Measurements from ENCODE around the gene RNF14. TPM values are rescaled to one million over a fixed set of nuclear protein-coding genes. Genes with fewer than 3 reads are reported as not detected.

RNF14 gene
- total RNA-seq, 5 donors from 2014 or later (not counting 1 experiment from before 2014, with no cell fraction given) = 16.4 to 35.8 (median 28.2) TPM

DNA sequence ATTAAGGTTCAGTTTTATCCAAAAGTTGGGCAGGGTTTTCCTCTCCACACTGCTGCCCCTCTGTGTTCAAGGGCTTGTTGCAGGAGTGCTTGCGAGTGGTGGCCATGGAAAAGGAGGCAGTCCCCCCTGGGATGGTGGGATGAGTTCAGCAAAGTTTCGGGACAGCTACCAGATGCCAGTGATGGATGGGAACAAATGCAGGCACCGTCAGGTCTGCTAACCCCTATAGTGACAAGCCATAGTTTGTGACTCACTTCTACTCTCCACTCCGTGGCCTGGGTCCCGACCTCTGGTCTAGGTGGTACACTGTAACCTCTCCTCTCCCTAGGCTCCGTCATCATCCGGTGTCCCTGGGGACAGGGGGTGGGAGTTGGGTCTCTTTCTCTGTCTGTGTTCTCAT, 3.8 kb upstream of the RNF14 start:
- ATAC-seq (replicated peaks in 1 of 4) (no peak), DNase-seq (no peak)
- no peak overlapping the region for H3K4me3 Mint-ChIP-seq
- H3K27me3 Mint-ChIP-seq = no peaks in the 10 kb centered on the region
- POLR2A ChIA-PET = no interaction called here
- peaks cover 36 to 38% (median 38%) of the 10 kb centered on the region in 3 donors for H3K4me1 Mint-ChIP-seq
- no CpG with 5 or more reads among the region's 7 CpGs for WGBS (ENCODE audit: insufficient coverage)
- H3K27me3 ChIP-seq (replicated peaks in 1 of 2; ENCODE audit: control insufficient read depth in 2 of 2, extremely low read depth in 1 of 2, insufficient read depth in 2 of 2, low read length in 1 of 2) = no peaks in the 10 kb centered on the region
- no peak overlapping the region for H3K4me3 ChIP-seq (ENCODE audit: control insufficient read depth in 1 of 2, extremely low read depth in 1 of 2, low read length in 1 of 2)
- no peaks in the 10 kb centered on the region for H3K36me3 Mint-ChIP-seq
- H3K27ac Mint-ChIP-seq = no peak overlapping the region
- peaks cover 19 to 31% of the 10 kb centered on the region in 2 experiments for H3K4me1 ChIP-seq (ENCODE audit: control insufficient read depth in 1 of 2, extremely low read depth in 1 of 2, insufficient read depth in 2 of 2, low read length in 2 of 2)
- no peaks in the 10 kb centered on the region for H3K36me3 ChIP-seq (ENCODE audit: control insufficient read depth in 2 of 2, extremely low read depth in 1 of 2, insufficient read depth in 1 of 2, low read length in 1 of 2)
- no peaks in the 10 kb centered on the region for H3K9me3 ChIP-seq
- CTCF ChIA-PET = interaction anchor here in 1 of 2 donors (0.6 kb wide), 1 partner anchor 41 kb away, joined by 3 read pairs; no protein-coding TSS in a partner anchor
- no peak overlapping the region for H3K27ac ChIP-seq (ENCODE audit: low read length)
- no peaks in the 10 kb centered on the region for H3K9me3 Mint-ChIP-seq

DNA sequence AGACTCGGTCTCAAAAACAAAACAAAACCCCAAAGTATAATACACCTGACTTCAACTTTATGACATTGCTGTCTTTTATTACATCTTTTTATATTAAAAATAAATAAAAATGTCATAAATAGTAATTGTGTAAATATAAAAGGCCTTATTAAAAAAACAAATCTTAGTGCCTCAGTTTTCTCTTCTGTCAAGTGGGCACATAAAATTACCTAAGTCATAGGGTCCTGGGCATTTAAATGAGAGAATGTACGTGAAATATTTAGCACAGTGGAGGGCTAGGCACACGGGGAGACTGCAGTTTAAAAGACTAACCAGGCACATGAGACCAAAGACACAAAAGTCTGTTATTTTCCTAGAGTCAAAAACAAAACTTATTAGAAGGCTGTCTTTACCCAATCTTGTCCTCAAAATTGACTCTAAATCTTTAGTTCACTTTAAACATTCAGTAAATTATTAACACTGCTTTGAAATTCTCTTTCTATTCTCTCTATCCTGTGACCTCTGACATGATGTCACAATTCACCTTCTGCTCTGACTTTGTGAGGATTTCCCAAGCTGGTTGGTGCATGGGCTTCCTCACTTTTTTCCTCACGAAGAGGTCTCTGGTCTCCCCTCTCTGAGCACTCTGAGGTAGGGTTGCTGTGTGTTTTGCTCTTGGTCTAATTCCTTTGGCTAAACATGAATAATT, 2.5 kb upstream of the RNF14 start:
- H3K4me3 ChIP-seq (ENCODE audit: control insufficient read depth in 1 of 2, extremely low read depth in 1 of 2, low read length in 1 of 2) = no peak overlapping the region
- Mint-ChIP-seq H3K27me3 (no peaks in the 10 kb centered on the region), H3K4me1 (peaks cover 30 to 36% (median 31%) of the 10 kb centered on the region in 3 donors), H3K9me3 (no peaks in the 10 kb centered on the region), H3K36me3 (no peaks in the 10 kb centered on the region), H3K27ac (peak overlapping the region; percentile 44 to 64), H3K4me3 (no peak overlapping the region)
- H3K4me1 ChIP-seq (ENCODE audit: control insufficient read depth in 1 of 2, extremely low read depth in 1 of 2, insufficient read depth in 2 of 2, low read length in 2 of 2) = peaks cover 18 to 25% of the 10 kb centered on the region in 2 experiments
- H3K36me3 ChIP-seq (ENCODE audit: control insufficient read depth in 2 of 2, extremely low read depth in 1 of 2, insufficient read depth in 1 of 2, low read length in 1 of 2) = no peaks in the 10 kb centered on the region
- CTCF ChIA-PET = no interaction called here
- no CpG with 5 or more reads among the region's 4 CpGs for WGBS (ENCODE audit: insufficient coverage)
- ATAC-seq (replicated peaks in 1 of 4) (no peak), DNase-seq (no peak)
- H3K27me3 ChIP-seq (replicated peaks in 1 of 2; ENCODE audit: control insufficient read depth in 2 of 2, extremely low read depth in 1 of 2, insufficient read depth in 2 of 2, low read length in 1 of 2) = no peaks in the 10 kb centered on the region
- H3K9me3 ChIP-seq = no peaks in the 10 kb centered on the region
- no peak overlapping the region for H3K27ac ChIP-seq (ENCODE audit: low read length)
- POLR2A ChIA-PET = no interaction called here

- Histone ChIP-seq H3K4me1 (ENCODE audit: control insufficient read depth in 1 of 2, extremely low read depth in 1 of 2, insufficient read depth in 2 of 2, low read length in 2 of 2) (peaks cover 17 to 20% of the 10 kb centered on the region in 2 experiments), H3K27me3 (replicated peaks in 1 of 2; ENCODE audit: control insufficient read depth in 2 of 2, extremely low read depth in 1 of 2, insufficient read depth in 2 of 2, low read length in 1 of 2) (no peaks in the 10 kb centered on the region), H3K4me3 (ENCODE audit: control insufficient read depth in 1 of 2, extremely low read depth in 1 of 2, low read length in 1 of 2) (no peak overlapping the region), H3K9me3 (no peaks in the 10 kb centered on the region), H3K27ac (ENCODE audit: low read length) (no peak overlapping the region), H3K36me3 (ENCODE audit: control insufficient read depth in 2 of 2, extremely low read depth in 1 of 2, insufficient read depth in 1 of 2, low read length in 1 of 2) (no peaks in the 10 kb centered on the region)
- Mint-ChIP-seq H3K36me3 (no peaks in the 10 kb centered on the region), H3K4me1 (peaks cover 29 to 35% (median 30%) of the 10 kb centered on the region in 3 donors), H3K27me3 (no peaks in the 10 kb centered on the region), H3K9me3 (no peaks in the 10 kb centered on the region), H3K27ac (peak overlapping the region; percentile 44 to 64), H3K4me3 (no peak overlapping the region)
- DNase-seq = no peak
- ChIA-PET CTCF (no interaction called here), POLR2A (interaction anchor here in 1 of 2 donors (0.5 kb wide), 1 partner anchor 150 kb away, joined by 10 read pairs; no protein-coding TSS in a partner anchor)
- WGBS (ENCODE audit: insufficient coverage) = no CpG with 5 or more reads among the region's 2 CpGs
- ATAC-seq (replicated peaks in 1 of 4) = no peak
These were observed 2.0 kb upstream of the RNF14 start for GRCh38 chr5:141966963-141967333.

- DNase-seq (peak in 1 of 35 experiments; percentile 34), ATAC-seq (replicated peaks in 1 of 4) (no peak)
- H3K27ac Mint-ChIP-seq = peak overlapping the region; percentile 94 to 96
- H3K4me3 ChIP-seq (ENCODE audit: control insufficient read depth in 1 of 2, extremely low read depth in 1 of 2, low read length in 1 of 2) = peak overlapping the region; percentile 92 to 96
- H3K36me3 Mint-ChIP-seq = peaks cover 17% of the 10 kb centered on the region
- peak overlapping the region; percentile 89 for H3K27ac ChIP-seq (ENCODE audit: low read length)
- H3K36me3 ChIP-seq (ENCODE audit: control insufficient read depth in 2 of 2, extremely low read depth in 1 of 2, insufficient read depth in 1 of 2, low read length in 1 of 2) = peaks cover 0 to 20% of the 10 kb centered on the region in 2 donors
- H3K4me1 Mint-ChIP-seq = peaks cover 42 to 53% (median 46%) of the 10 kb centered on the region in 3 donors
- no peaks in the 10 kb centered on the region for H3K9me3 ChIP-seq
- WGBS (ENCODE audit: insufficient coverage) = no CpG with 5 or more reads among the region's 2 CpGs
- H3K4me3 Mint-ChIP-seq = peak overlapping the region; percentile 90 to 96 (median 92)
- H3K27me3 ChIP-seq (replicated peaks in 1 of 2; ENCODE audit: control insufficient read depth in 2 of 2, extremely low read depth in 1 of 2, insufficient read depth in 2 of 2, low read length in 1 of 2) = no peaks in the 10 kb centered on the region
- H3K27me3 Mint-ChIP-seq = no peaks in the 10 kb centered on the region
- ChIA-PET POLR2A (interaction anchor here (0.5 to 1.6 kb wide), 6 partner anchors 9 to 851 kb away, joined by 3 to 18 read pairs (median 5); no protein-coding TSS in a partner anchor), CTCF (interaction anchor here (0.6 to 2.9 kb wide), 36 partner anchors 8 to 800 kb away, joined by 3 to 54 read pairs (median 5); partner anchors contain the start of genes ARHGAP26 (in 1 of the 2), DELE1 (in 1 of the 2), FCHSD1 (in 1 of the 2) and GNPDA1 (in 1 of the 2))
- peaks cover 17 to 19% of the 10 kb centered on the region in 2 experiments for H3K4me1 ChIP-seq (ENCODE audit: control insufficient read depth in 1 of 2, extremely low read depth in 1 of 2, insufficient read depth in 2 of 2, low read length in 2 of 2)
- H3K9me3 Mint-ChIP-seq = no peaks in the 10 kb centered on the region
These were observed 1.2 kb downstream of the RNF14 start for GRCh38 chr5:141969783-141970771.

GRCh38 chr5:141973871-141974595, 5.1 kb downstream of the RNF14 start:
- Histone ChIP-seq H3K27me3 (replicated peaks in 1 of 2; ENCODE audit: control insufficient read depth in 2 of 2, extremely low read depth in 1 of 2, insufficient read depth in 2 of 2, low read length in 1 of 2) (no peaks in the 10 kb centered on the region), H3K36me3 (ENCODE audit: control insufficient read depth in 2 of 2, extremely low read depth in 1 of 2, insufficient read depth in 1 of 2, low read length in 1 of 2) (peaks cover 0 to 39% of the 10 kb centered on the region in 2 donors), H3K9me3 (no peaks in the 10 kb centered on the region), H3K4me1 (ENCODE audit: control insufficient read depth in 1 of 2, extremely low read depth in 1 of 2, insufficient read depth in 2 of 2, low read length in 2 of 2) (peaks cover 14 to 15% of the 10 kb centered on the region in 2 experiments), H3K4me3 (ENCODE audit: control insufficient read depth in 1 of 2, extremely low read depth in 1 of 2, low read length in 1 of 2) (no peak overlapping the region), H3K27ac (ENCODE audit: low read length) (no peak overlapping the region)
- POLR2A ChIA-PET = no interaction called here
- Mint-ChIP-seq H3K27me3 (no peaks in the 10 kb centered on the region), H3K4me3 (peak overlapping the region in 1 of 3 donors; percentile 39), H3K9me3 (no peaks in the 10 kb centered on the region), H3K36me3 (peaks cover 31% of the 10 kb centered on the region), H3K4me1 (peaks cover 34 to 52% (median 42%) of the 10 kb centered on the region in 3 donors), H3K27ac (peak overlapping the region; percentile 54 to 74)
- DNase-seq (no peak), ATAC-seq (replicated peaks in 1 of 4) (no peak)
- CTCF ChIA-PET = interaction anchor here (0.9 to 1.4 kb wide), 2 partner anchors 13 to 16 kb away, joined by 4 to 5 read pairs; no protein-coding TSS in a partner anchor
- no CpG with 5 or more reads among the region's 1 CpG for WGBS (ENCODE audit: insufficient coverage)
